ENCODE measurements around the gene RBM26.
"Not testable (repeated sequence)": the region's sequence is repeated elsewhere in the genome, so short reads cannot be mapped to it uniquely, and the experiment has no call there.

Gene RBM26

DNA sequence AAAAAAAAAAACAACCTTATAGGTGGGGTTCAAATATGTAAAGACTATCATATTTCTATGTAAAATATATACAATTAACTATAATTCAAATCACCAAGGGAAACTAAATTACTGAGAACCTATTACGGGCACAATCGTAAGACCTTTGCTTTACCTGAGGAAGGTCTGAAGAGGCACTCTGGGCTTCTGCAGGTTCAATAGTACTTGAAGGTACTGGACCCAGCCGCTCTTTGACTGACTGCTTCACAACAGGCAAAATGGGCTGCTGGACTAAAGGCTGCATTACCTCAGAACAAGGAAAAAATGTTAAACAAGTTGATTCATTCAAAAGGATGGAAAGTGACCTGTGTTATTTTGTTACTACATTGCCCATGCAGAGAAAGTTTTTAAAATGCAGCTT is 51.8 kb downstream of the RBM26 start:
- no peaks in the 10 kb centered on the region for H3K27me3 Mint-ChIP-seq (ENCODE audit: low read depth, poor library complexity)
- TF ChIP-seq CTCF (IDR thresholded peaks at IDR 0.05): no peak
- no peak overlapping the region for H3K4me3 Mint-ChIP-seq
- H3K9me3 Mint-ChIP-seq: no peaks in the 10 kb centered on the region
- no peak for DNase-seq
- H3K36me3 Mint-ChIP-seq (ENCODE audit: low read depth): peaks cover 71% of the 10 kb centered on the region
- no peak overlapping the region for H3K27ac Mint-ChIP-seq
- no peaks in the 10 kb centered on the region for H3K4me1 Mint-ChIP-seq

DNA sequence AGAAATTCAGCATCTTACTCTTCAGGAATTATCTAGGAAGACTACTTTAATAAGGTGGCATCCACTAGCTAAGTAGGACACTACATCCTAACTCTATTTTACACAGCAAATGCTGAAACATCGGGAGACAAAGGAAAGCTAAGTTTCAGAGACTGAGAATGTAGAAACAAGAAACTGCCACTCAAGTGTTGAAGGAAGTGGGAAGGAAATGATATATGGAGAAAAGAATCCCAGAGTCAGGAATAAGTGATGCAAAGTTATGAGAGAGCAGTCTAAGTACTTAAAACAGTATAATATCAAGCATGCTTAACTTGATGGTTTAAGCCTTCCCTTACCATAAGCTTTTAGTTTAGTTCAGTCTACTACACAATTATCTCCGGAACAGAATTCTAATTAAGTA is 52.4 kb downstream of the RBM26 start:
- H3K4me3 Mint-ChIP-seq: no peak overlapping the region
- peaks cover 65% of the 10 kb centered on the region for H3K36me3 Mint-ChIP-seq (ENCODE audit: low read depth)
- H3K27me3 Mint-ChIP-seq (ENCODE audit: low read depth, poor library complexity): no peaks in the 10 kb centered on the region
- no peaks in the 10 kb centered on the region for H3K9me3 Mint-ChIP-seq
- DNase-seq: no peak
- no peak overlapping the region for H3K27ac Mint-ChIP-seq
- H3K4me1 Mint-ChIP-seq: no peaks in the 10 kb centered on the region
- TF ChIP-seq CTCF (IDR thresholded peaks at IDR 0.05): no peak

DNA sequence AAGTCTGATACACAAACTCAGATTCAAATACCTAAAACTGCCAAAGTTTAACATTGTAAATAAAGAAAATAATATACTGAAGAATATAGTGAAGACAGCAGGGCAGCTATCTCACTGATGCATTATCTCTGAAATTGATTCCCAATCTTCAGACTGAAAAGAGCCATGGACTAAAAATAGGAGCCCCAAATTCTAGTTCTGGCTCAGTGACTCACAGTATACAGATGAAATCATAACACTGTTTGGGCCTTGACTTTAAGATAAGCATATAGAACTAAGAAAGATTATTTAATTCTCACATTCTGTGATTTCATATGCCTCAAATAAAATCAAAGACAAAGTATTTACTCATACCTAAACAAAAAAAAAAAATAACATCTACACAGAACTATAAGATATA is 53.9 kb downstream of the RBM26 start:
- no peaks in the 10 kb centered on the region for H3K4me1 Mint-ChIP-seq
- no peak for TF ChIP-seq CTCF (IDR thresholded peaks at IDR 0.05)
- no peak overlapping the region for H3K4me3 Mint-ChIP-seq
- H3K27ac Mint-ChIP-seq: no peak overlapping the region
- no peaks in the 10 kb centered on the region for H3K9me3 Mint-ChIP-seq
- peaks cover 60% of the 10 kb centered on the region for H3K36me3 Mint-ChIP-seq (ENCODE audit: low read depth)
- H3K27me3 Mint-ChIP-seq (ENCODE audit: low read depth, poor library complexity): no peaks in the 10 kb centered on the region
- DNase-seq: no peak

GRCh38 chr13:79349608-79350007 is 56.4 kb downstream of the RBM26 start:
- H3K27ac Mint-ChIP-seq, H3K4me3 Mint-ChIP-seq, H3K4me1 Mint-ChIP-seq: not testable (repeated sequence)

GRCh38 chr13:79349011-79349410 is 57.0 kb downstream of the RBM26 start:
- H3K27ac Mint-ChIP-seq: no peak overlapping the region

More at GRCh38 chr13:79349608-79350007, 56.4 kb downstream of the RBM26 start:
- not testable (repeated sequence) for DNase-seq; H3K9me3 Mint-ChIP-seq; H3K27me3 Mint-ChIP-seq (ENCODE audit: low read depth, poor library complexity)
- peaks cover 48% of the 10 kb centered on the region for H3K36me3 Mint-ChIP-seq (ENCODE audit: low read depth)

DNA sequence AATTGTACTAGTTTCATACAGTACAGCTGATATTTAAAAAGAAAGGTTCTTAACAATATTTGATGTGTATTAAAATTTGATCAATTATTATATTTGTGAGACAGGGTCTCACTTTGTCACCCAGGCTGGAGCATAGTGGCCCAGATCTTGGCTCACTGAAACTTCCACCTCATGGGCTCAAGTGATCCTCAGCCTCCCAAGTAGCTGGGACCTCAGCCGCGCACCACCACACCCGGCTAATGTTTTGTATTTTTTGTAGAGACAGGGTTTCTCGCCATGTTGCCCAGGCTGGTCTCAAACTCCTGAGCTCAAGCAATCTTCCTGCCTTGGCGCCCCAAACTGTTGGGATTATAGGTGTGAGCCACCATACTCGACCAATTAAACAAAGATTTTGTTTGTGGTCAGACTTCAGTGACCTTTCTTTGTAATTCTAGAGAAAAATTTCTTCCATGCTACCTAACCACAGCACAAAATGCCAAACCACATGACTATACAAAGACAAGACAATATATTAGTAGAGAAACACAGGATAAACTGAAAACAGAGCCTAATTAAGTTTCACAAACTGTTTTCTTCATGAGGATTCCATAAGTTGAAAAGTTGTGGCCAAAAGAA is 59.6 kb downstream of the RBM26 start:
- no peaks in the 10 kb centered on the region for H3K27me3 Mint-ChIP-seq (ENCODE audit: low read depth, poor library complexity)
- TF ChIP-seq CTCF (IDR thresholded peaks at IDR 0.05): no peak
- no peak overlapping the region for H3K4me3 Mint-ChIP-seq
- no peaks in the 10 kb centered on the region for H3K4me1 Mint-ChIP-seq
- peak overlapping the region; percentile 43 for H3K27ac Mint-ChIP-seq
- DNase-seq: no peak
- H3K36me3 Mint-ChIP-seq (ENCODE audit: low read depth): peaks cover 44% of the 10 kb centered on the region
- H3K9me3 Mint-ChIP-seq: no peaks in the 10 kb centered on the region

More at GRCh38 chr13:79349011-79349410, 57.0 kb downstream of the RBM26 start:
- H3K36me3 Mint-ChIP-seq (ENCODE audit: low read depth): peaks cover 49% of the 10 kb centered on the region
- no peaks in the 10 kb centered on the region for H3K9me3 Mint-ChIP-seq
- TF ChIP-seq CTCF (IDR thresholded peaks at IDR 0.05): no peak
- H3K4me1 Mint-ChIP-seq: no peaks in the 10 kb centered on the region
- H3K27me3 Mint-ChIP-seq (ENCODE audit: low read depth, poor library complexity): no peaks in the 10 kb centered on the region
- no peak for DNase-seq
- no peak overlapping the region for H3K4me3 Mint-ChIP-seq

Measured in nephron progenitor cell (in vitro differentiated cells).